ENCODE results near the gene NBEAL2.

- TF ChIP-seq POLR2AphosphoS5 (IDR thresholded peaks at IDR 0.05; ENCODE audit: low read depth, low read length) (no peak), TAF1 (IDR thresholded peaks at IDR 0.05; ENCODE audit: borderline replicate concordance, low read depth, low read length) (no peak)
Observed at GRCh38 chr3:47054412-47054811, 74.9 kb downstream of the NBEAL2 start.

Measured in GM12892 (cell line).